Right renal cortex interstitium (tissue), 3 donors: Measurements from ENCODE around the gene ELL. TPM values are rescaled to one million over a fixed set of nuclear protein-coding genes. Genes with fewer than 3 reads are reported as not detected.

ENCODE experiments used
- DNase-seq, 3 donors: peaks; one replicate each; pipeline ENCODE4 v3.0.0-alpha.2; 2013; ENCODE audit warnings: low read depth in 3 of 3, low spot score in 2 of 3
- polyA plus RNA-seq, 3 donors: library from polyadenylated mRNA; unstranded; fragments of 120-200 nt; gene quantifications; one replicate each; pipeline ENCODE4 v1.2.1, GENCODE V29; 2013; ENCODE audit not compliant: insufficient read length in 3 of 3

Gene ELL
- polyA plus RNA-seq, 3 donors = 8.4 to 8.6 (median 8.4) TPM

- no peak for DNase-seq
Measured at GRCh38 chr19:18474366-18474887, 47.4 kb downstream of the ELL start.

- DNase-seq = no peak
Measured at GRCh38 chr19:18473706-18474087, 48.2 kb downstream of the ELL start.

GRCh38 chr19:18473003-18473705 lies 48.7 kb downstream of the ELL start:
- no peak for DNase-seq

GRCh38 chr19:18470787-18471186 lies 51.1 kb downstream of the ELL start:
- no peak for DNase-seq

- no peak for DNase-seq
Measured at GRCh38 chr19:18469069-18469846, 52.6 kb downstream of the ELL start.

GRCh38 chr19:18468517-18468916 lies 53.4 kb downstream of the ELL start:
- DNase-seq = no peak

GRCh38 chr19:18467978-18468377 lies 53.9 kb downstream of the ELL start:
- DNase-seq = no peak

GRCh38 chr19:18466354-18466753 lies 55.5 kb downstream of the ELL start:
- DNase-seq = no peak

GRCh38 chr19:18465964-18466339 lies 55.9 kb downstream of the ELL start:
- DNase-seq = no peak

GRCh38 chr19:18465214-18465963 lies 56.5 kb downstream of the ELL start:
- DNase-seq = no peak

GRCh38 chr19:18464646-18465045 lies 57.2 kb downstream of the ELL start:
- DNase-seq = no peak

- no peak for DNase-seq
Measured at GRCh38 chr19:18461471-18461870, 60.4 kb downstream of the ELL start.

- no peak for DNase-seq
Measured at GRCh38 chr19:18460900-18461299, 61.0 kb downstream of the ELL start.

- no peak for DNase-seq
Measured at GRCh38 chr19:18457483-18458331, 64.2 kb downstream of the ELL start.

- DNase-seq = no peak
Measured at GRCh38 chr19:18456974-18457373, 64.9 kb downstream of the ELL start.

GRCh38 chr19:18456279-18456678 lies 65.6 kb downstream of the ELL start:
- DNase-seq = no peak

GRCh38 chr19:18453269-18454024 lies 68.4 kb downstream of the ELL start:
- DNase-seq = no peak

- DNase-seq = no peak
Measured at GRCh38 chr19:18452386-18452785, 69.5 kb downstream of the ELL start.

- no peak for DNase-seq
Measured at GRCh38 chr19:18450931-18451836, 70.7 kb downstream of the ELL start.
